ENCODE measurements around the gene TMEM38A. TPM values are rescaled to one million over a fixed set of nuclear protein-coding genes. Genes with fewer than 3 reads are reported as not detected.

Gene TMEM38A
- total RNA-seq, 4 donors from 2014 or later, result 1.8 to 6.0 (median 2.2) TPM

- TF ChIP-seq, protein P1, sequence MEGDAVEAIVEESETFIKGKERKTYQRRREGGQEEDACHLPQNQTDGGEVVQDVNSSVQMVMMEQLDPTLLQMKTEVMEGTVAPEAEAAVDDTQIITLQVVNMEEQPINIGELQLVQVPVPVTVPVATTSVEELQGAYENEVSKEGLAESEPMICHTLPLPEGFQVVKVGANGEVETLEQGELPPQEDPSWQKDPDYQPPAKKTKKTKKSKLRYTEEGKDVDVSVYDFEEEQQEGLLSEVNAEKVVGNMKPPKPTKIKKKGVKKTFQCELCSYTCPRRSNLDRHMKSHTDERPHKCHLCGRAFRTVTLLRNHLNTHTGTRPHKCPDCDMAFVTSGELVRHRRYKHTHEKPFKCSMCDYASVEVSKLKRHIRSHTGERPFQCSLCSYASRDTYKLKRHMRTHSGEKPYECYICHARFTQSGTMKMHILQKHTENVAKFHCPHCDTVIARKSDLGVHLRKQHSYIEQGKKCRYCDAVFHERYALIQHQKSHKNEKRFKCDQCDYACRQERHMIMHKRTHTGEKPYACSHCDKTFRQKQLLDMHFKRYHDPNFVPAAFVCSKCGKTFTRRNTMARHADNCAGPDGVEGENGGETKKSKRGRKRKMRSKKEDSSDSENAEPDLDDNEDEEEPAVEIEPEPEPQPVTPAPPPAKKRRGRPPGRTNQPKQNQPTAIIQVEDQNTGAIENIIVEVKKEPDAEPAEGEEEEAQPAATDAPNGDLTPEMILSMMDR (IDR thresholded peaks at IDR 0.05; ENCODE audit: low read depth), result no peak
Observed at GRCh38 chr19:16739546-16739945, 78.6 kb downstream of the TMEM38A start.

Small RNAs within 50 kb of the gene (small RNA-seq; reads per million reads assigned to genes)
- not detected for gene AC008737.2

Other genes with a start within 250 kb of the TMEM38A start
- gene EPS15L1, start 189.2 kb upstream of the TMEM38A start, total RNA-seq, result 10 to 100 TPM; 13.7 to 26.9 (median 20.7) TPM
- gene CALR3, start 165.0 kb upstream of the TMEM38A start, total RNA-seq, result not detected
- gene C19orf44, start 164.7 kb upstream of the TMEM38A start, total RNA-seq, result 1 to 10 TPM; 2.9 to 9.5 (median 6.3) TPM
- gene CHERP, start 118.7 kb upstream of the TMEM38A start, total RNA-seq, result 10 to 100 TPM in 2 of 4 donors, 1 to 10 TPM in 2; 6.4 to 12.2 (median 10.5) TPM
- gene SLC35E1, start 88.7 kb upstream of the TMEM38A start, total RNA-seq, result 10 to 100 TPM; 30.6 to 38.1 (median 34.6) TPM
- 1 to 10 TPM; 6.6 to 10.0 (median 8.2) TPM for gene MED26, start 32.9 kb upstream of the TMEM38A start, total RNA-seq
- gene SMIM7, start 995 bp upstream of the TMEM38A start, total RNA-seq, result 100 to 1,000 TPM in 3 of 4 donors, 10 to 100 TPM in 1; 91.1 to 127 (median 113) TPM
- under 1 TPM in 1 of 4 donors, not detected in 3; under 0.01 TPM for gene NWD1, start 58.7 kb downstream of the TMEM38A start, total RNA-seq
- 10 to 100 TPM; 44.4 to 94.0 (median 50.5) TPM for gene SIN3B, start 168.3 kb downstream of the TMEM38A start, total RNA-seq
- gene F2RL3, start 227.9 kb downstream of the TMEM38A start, total RNA-seq, result 10 to 100 TPM in 2 of 4 donors, 1 to 10 TPM in 2; 2.5 to 24.1 (median 10.6) TPM

All from subcutaneous adipose tissue (tissue), 4 donors.